ENCODE data around the gene ZC3HAV1. TPM values are rescaled to one million over a fixed set of nuclear protein-coding genes. Genes with fewer than 3 reads are reported as not detected.

The ZC3HAV1 gene
- total and polyA plus RNA-seq, 2 of the 4 experiments (the other 2 are of a cell fraction), result 9.9 to 22.4 TPM

DNA sequence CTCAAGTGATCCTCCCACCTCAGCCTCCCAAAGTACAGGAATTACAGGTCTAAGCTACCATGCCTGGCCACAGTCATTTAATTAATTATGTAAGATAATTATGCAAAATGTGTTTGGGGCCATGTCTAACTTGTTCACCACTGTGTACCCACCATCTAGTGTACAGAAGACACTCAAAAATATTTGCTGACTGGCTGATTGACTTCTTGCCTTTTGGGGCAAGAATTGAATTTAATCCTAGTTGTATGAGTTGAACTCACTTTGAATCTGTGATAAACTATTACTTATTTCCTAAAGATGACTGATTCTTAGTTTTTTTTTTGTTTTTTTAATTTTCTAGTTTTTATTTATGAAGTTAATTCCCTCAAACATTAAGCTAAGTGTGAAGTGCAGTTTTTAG lies 57.9 kb downstream of the ZC3HAV1 start:
- Histone ChIP-seq H3K79me1 (ENCODE audit: low read depth in 1 of 2, low read length in 2 of 2) (no peaks in the 10 kb centered on the region), H3K23ac (ENCODE audit: low read depth, low read length) (no peak overlapping the region), H3K27me3 (ENCODE audit: control insufficient read depth, insufficient read depth, low read length) (no peaks in the 10 kb centered on the region), H4K20me1 (ENCODE audit: insufficient read depth, low read length) (no peaks in the 10 kb centered on the region), H3K4me1 (ENCODE audit: control insufficient read depth, insufficient read depth, low read length) (no peaks in the 10 kb centered on the region), H2BK120ac (ENCODE audit: low read depth, low read length) (no peak overlapping the region), H3K27ac (ENCODE audit: insufficient read depth, low read length) (no peak overlapping the region), H3K14ac (replicated peaks; ENCODE audit: low read depth, low read length) (no peak overlapping the region), H3K4me2 (ENCODE audit: low read depth, low read length) (no peak overlapping the region), H3K9ac (ENCODE audit: low read depth, low read length) (no peak overlapping the region), H2AFZ (replicated peaks; ENCODE audit: low read length, poor library complexity) (no peak overlapping the region), H4K5ac (ENCODE audit: low read depth, low read length) (no peak overlapping the region), H3K9me3 (ENCODE audit: control insufficient read depth, insufficient read depth, low read length) (no peaks in the 10 kb centered on the region), H2BK15ac (ENCODE audit: low read depth, low read length) (no peak overlapping the region), H3K18ac (ENCODE audit: low read depth, low read length) (no peak overlapping the region), H2AK5ac (ENCODE audit: low read depth, low read length) (no peak overlapping the region), H2AK9ac (replicated peaks; ENCODE audit: low read depth, low read length, poor library complexity) (no peak overlapping the region), H4K91ac (ENCODE audit: insufficient read depth, low read depth, low read length) (no peak overlapping the region), H3K4me3 (ENCODE audit: insufficient read depth, low read depth, low read length) (no peak overlapping the region), H2BK5ac (ENCODE audit: low read depth, low read length, poor library complexity, severe bottlenecking) (no peak overlapping the region), H3K4ac (ENCODE audit: low read depth, low read length) (no peak overlapping the region), H3K56ac (ENCODE audit: extremely low read depth, insufficient read depth, low read length) (no peak overlapping the region), H2BK20ac (ENCODE audit: low read depth, low read length) (no peak overlapping the region), H3K36me3 (ENCODE audit: control insufficient read depth, insufficient read depth, low read length) (peaks cover 17% of the 10 kb centered on the region), H3K9me1 (ENCODE audit: insufficient read depth, low read length) (peaks cover 7% of the 10 kb centered on the region; the same call in 1 of the 2 replicates), H4K8ac (ENCODE audit: low read depth in 2 of 2, low read length in 2 of 2) (no peak overlapping the region)
- DNase-seq (no peak), ATAC-seq (ENCODE audit: low read depth) (no peak)
- in situ Hi-C loops (cut with MboI; ENCODE audit: low sequenced_read_pairs) (no loop called here), dilution Hi-C loops (cut with HindIII; ENCODE audit: low sequenced_read_pairs, unreplicated experiment) (no loop called here), intact Hi-C loops (cut with micrococcal nuclease) (no loop called here)
- no peak for TF ChIP-seq POLR2A (IDR thresholded peaks at IDR 0.05; ENCODE audit: low read depth, low read length)
- TF ChIP-seq RCOR1 (IDR thresholded peaks at IDR 0.05; ENCODE audit: insufficient replicate concordance, low read length), result no peak
- TF ChIP-seq ELK1 (IDR thresholded peaks at IDR 0.05; ENCODE audit: borderline replicate concordance, low read depth, low read length), result no peak
- TF ChIP-seq, protein P1, sequence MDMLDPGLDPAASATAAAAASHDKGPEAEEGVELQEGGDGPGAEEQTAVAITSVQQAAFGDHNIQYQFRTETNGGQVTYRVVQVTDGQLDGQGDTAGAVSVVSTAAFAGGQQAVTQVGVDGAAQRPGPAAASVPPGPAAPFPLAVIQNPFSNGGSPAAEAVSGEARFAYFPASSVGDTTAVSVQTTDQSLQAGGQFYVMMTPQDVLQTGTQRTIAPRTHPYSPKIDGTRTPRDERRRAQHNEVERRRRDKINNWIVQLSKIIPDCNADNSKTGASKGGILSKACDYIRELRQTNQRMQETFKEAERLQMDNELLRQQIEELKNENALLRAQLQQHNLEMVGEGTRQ (IDR thresholded peaks at IDR 0.05; ENCODE audit: low read depth, low read length), result no peak
- no peak for TF ChIP-seq MAZ (IDR thresholded peaks at IDR 0.05; ENCODE audit: borderline replicate concordance, low read depth, low read length)
- TF ChIP-seq CHD1 (IDR thresholded peaks at IDR 0.05; ENCODE audit: low read depth, low read length), result no peak
- no peak for TF ChIP-seq FOS (IDR thresholded peaks at IDR 0.05; ENCODE audit: low read depth, low read length)
- no peak for TF ChIP-seq CEBPB (IDR thresholded peaks at IDR 0.05; ENCODE audit: low read depth, low read length)
- TF ChIP-seq MXI1 (IDR thresholded peaks at IDR 0.05; ENCODE audit: borderline replicate concordance, low read depth, low read length), result no peak
- TF ChIP-seq BHLHE40 (IDR thresholded peaks at IDR 0.05; ENCODE audit: low read depth, low read length), result no peak
- TF ChIP-seq SMC3 (IDR thresholded peaks at IDR 0.05; ENCODE audit: low read depth, low read length), result no peak
- TF ChIP-seq, protein P2, sequence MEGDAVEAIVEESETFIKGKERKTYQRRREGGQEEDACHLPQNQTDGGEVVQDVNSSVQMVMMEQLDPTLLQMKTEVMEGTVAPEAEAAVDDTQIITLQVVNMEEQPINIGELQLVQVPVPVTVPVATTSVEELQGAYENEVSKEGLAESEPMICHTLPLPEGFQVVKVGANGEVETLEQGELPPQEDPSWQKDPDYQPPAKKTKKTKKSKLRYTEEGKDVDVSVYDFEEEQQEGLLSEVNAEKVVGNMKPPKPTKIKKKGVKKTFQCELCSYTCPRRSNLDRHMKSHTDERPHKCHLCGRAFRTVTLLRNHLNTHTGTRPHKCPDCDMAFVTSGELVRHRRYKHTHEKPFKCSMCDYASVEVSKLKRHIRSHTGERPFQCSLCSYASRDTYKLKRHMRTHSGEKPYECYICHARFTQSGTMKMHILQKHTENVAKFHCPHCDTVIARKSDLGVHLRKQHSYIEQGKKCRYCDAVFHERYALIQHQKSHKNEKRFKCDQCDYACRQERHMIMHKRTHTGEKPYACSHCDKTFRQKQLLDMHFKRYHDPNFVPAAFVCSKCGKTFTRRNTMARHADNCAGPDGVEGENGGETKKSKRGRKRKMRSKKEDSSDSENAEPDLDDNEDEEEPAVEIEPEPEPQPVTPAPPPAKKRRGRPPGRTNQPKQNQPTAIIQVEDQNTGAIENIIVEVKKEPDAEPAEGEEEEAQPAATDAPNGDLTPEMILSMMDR (conservative IDR thresholded peaks at IDR 0.05; ENCODE audit: low read depth, low read length), result no peak
- TF ChIP-seq RFX5 (IDR thresholded peaks at IDR 0.05; ENCODE audit: low read depth, low read length), result no peak
- TF ChIP-seq RAD21 (IDR thresholded peaks at IDR 0.05; ENCODE audit: low read length), result no peak
- no TSS peak for BruUV-seq (replicated peaks)
- ChIA-PET POLR2A (ENCODE audit: unreplicated experiment) (no interaction called here), CTCF (no interaction called here)
